Measurements from ENCODE around the gene SEMA3A. TPM values are rescaled to one million over a fixed set of nuclear protein-coding genes. Genes with fewer than 3 reads are reported as not detected.
"Not testable (repeated sequence)": the region's sequence is repeated elsewhere in the genome, so short reads cannot be mapped to it uniquely, and the experiment has no call there.

SEMA3A gene
- total RNA-seq: under 1 TPM; 0.25 to 0.56 TPM
- under 1 TPM; 0.13 to 0.15 TPM for polyA plus RNA-seq

- H3K27ac ChIP-seq (ENCODE audit: low read depth in 1 of 2, low read length in 2 of 2): no peak within 1 kb of the TSS
- H3K9me3 ChIP-seq (ENCODE audit: control insufficient read depth in 4 of 4, low read length in 3 of 4): no peaks in the 10 kb centered on the region
- peak within 1 kb of the TSS in 1 of 3 donors; percentile 22 for H3K4me3 ChIP-seq (ENCODE audit: low read depth in 1 of 3, low read length in 3 of 3)
- WGBS: 1% methylated on average over 15 of the region's 15 CpGs
- peaks cover 0 to 2% (median 0%) of the 10 kb centered on the region in 4 donors for H3K4me1 ChIP-seq (ENCODE audit: control insufficient read depth in 4 of 4, insufficient read depth in 4 of 4, low read length in 3 of 4)
- no peak for DNase-seq (ENCODE audit: low spot score)
- H3K36me3 ChIP-seq (ENCODE audit: control insufficient read depth in 4 of 4, insufficient read depth in 3 of 4, low read depth in 1 of 4, low read length in 3 of 4): no peaks in the 10 kb centered on the region
- H3K9ac ChIP-seq (ENCODE audit: low read depth in 1 of 2, low read length in 2 of 2): no peak within 1 kb of the TSS
- H3K27me3 ChIP-seq (ENCODE audit: control insufficient read depth in 4 of 4, insufficient read depth in 4 of 4, low read length in 3 of 4): peaks cover 0 to 4% (median 0%) of the 10 kb centered on the region in 4 donors
- TF ChIP-seq, protein P1, sequence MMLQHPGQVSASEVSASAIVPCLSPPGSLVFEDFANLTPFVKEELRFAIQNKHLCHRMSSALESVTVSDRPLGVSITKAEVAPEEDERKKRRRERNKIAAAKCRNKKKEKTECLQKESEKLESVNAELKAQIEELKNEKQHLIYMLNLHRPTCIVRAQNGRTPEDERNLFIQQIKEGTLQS (IDR thresholded peaks at IDR 0.05): no peak
- TF ChIP-seq, protein P2, sequence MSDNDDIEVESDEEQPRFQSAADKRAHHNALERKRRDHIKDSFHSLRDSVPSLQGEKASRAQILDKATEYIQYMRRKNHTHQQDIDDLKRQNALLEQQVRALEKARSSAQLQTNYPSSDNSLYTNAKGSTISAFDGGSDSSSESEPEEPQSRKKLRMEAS (IDR thresholded peaks at IDR 0.05): no peak
- peak in 1 of 2 donors; percentile 8 for TF ChIP-seq RAD21 (IDR thresholded peaks at IDR 0.05)
- TF ChIP-seq FOXA2 (IDR thresholded peaks at IDR 0.05): no peak
These were observed at the start of gene SEMA3A for GRCh38 chr7:84194484-84195271. Gene SEMA3A, minus strand, starts transcription at chr7:84194789. Its CDS starts 203 bp downstream, at chr7:84194586.

- H3K4me1 ChIP-seq (ENCODE audit: control insufficient read depth in 4 of 4, insufficient read depth in 4 of 4, low read length in 3 of 4); H3K27me3 ChIP-seq (ENCODE audit: control insufficient read depth in 4 of 4, insufficient read depth in 4 of 4, low read length in 3 of 4); H3K4me3 ChIP-seq (ENCODE audit: low read depth in 1 of 3, low read length in 3 of 3); H3K36me3 ChIP-seq (ENCODE audit: control insufficient read depth in 4 of 4, insufficient read depth in 3 of 4, low read depth in 1 of 4, low read length in 3 of 4); H3K27ac ChIP-seq (ENCODE audit: low read depth in 1 of 2, low read length in 2 of 2); H3K9me3 ChIP-seq (ENCODE audit: control insufficient read depth in 4 of 4, low read length in 3 of 4); H3K9ac ChIP-seq (ENCODE audit: low read depth in 1 of 2, low read length in 2 of 2); DNase-seq (ENCODE audit: low spot score): not testable (repeated sequence)
- 80% methylated on average over 6 of the region's 6 CpGs for WGBS
These were observed 48.4 kb upstream of the SEMA3A start for GRCh38 chr7:84243037-84243436.

- no peak overlapping the region for H3K9ac ChIP-seq (ENCODE audit: low read depth in 1 of 2, low read length in 2 of 2)
- no peak overlapping the region for H3K27ac ChIP-seq (ENCODE audit: low read depth in 1 of 2, low read length in 2 of 2)
- H3K36me3 ChIP-seq (ENCODE audit: control insufficient read depth in 4 of 4, insufficient read depth in 3 of 4, low read depth in 1 of 4, low read length in 3 of 4): no peaks in the 10 kb centered on the region
- no peaks in the 10 kb centered on the region for H3K4me1 ChIP-seq (ENCODE audit: control insufficient read depth in 4 of 4, insufficient read depth in 4 of 4, low read length in 3 of 4)
- H3K4me3 ChIP-seq (ENCODE audit: low read depth in 1 of 3, low read length in 3 of 3): no peak overlapping the region
- TF ChIP-seq NR2F2 (IDR thresholded peaks at IDR 0.05) (no peak), RAD21 (IDR thresholded peaks at IDR 0.05) (no peak), FOXA1 (IDR thresholded peaks at IDR 0.05) (no peak), RXRA (IDR thresholded peaks at IDR 0.05) (no peak), HNF4G (IDR thresholded peaks at IDR 0.05) (no peak), YY1 (IDR thresholded peaks at IDR 0.05) (no peak), SP1 (IDR thresholded peaks at IDR 0.05) (no peak), JUND (IDR thresholded peaks at IDR 0.05) (no peak), FOXA2 (IDR thresholded peaks at IDR 0.05) (no peak), HNF4A (conservative IDR thresholded peaks at IDR 0.05) (no peak), REST (IDR thresholded peaks at IDR 0.05) (no peak), ZBTB33 (IDR thresholded peaks at IDR 0.05) (no peak), GABPA (IDR thresholded peaks at IDR 0.05 in 1 of 2, conservative IDR thresholded peaks at IDR 0.05 in 1 of 2) (no peak), EGR1 (IDR thresholded peaks at IDR 0.05; ENCODE audit: low read depth in 2 of 2) (no peak), TAF1 (conservative IDR thresholded peaks at IDR 0.05) (no peak)
- TF ChIP-seq, protein P2 (IDR thresholded peaks at IDR 0.05): no peak
- TF ChIP-seq, protein P3, sequence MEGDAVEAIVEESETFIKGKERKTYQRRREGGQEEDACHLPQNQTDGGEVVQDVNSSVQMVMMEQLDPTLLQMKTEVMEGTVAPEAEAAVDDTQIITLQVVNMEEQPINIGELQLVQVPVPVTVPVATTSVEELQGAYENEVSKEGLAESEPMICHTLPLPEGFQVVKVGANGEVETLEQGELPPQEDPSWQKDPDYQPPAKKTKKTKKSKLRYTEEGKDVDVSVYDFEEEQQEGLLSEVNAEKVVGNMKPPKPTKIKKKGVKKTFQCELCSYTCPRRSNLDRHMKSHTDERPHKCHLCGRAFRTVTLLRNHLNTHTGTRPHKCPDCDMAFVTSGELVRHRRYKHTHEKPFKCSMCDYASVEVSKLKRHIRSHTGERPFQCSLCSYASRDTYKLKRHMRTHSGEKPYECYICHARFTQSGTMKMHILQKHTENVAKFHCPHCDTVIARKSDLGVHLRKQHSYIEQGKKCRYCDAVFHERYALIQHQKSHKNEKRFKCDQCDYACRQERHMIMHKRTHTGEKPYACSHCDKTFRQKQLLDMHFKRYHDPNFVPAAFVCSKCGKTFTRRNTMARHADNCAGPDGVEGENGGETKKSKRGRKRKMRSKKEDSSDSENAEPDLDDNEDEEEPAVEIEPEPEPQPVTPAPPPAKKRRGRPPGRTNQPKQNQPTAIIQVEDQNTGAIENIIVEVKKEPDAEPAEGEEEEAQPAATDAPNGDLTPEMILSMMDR (IDR thresholded peaks at IDR 0.05; ENCODE audit: low read depth, low read length, missing input control): no peak
- TF ChIP-seq, protein P1 (IDR thresholded peaks at IDR 0.05): no peak
- WGBS: 88% methylated on average over 6 of the region's 6 CpGs
- H3K27me3 ChIP-seq (ENCODE audit: control insufficient read depth in 4 of 4, insufficient read depth in 4 of 4, low read length in 3 of 4): no peaks in the 10 kb centered on the region
- no peak for DNase-seq (ENCODE audit: low spot score)
- H3K9me3 ChIP-seq (ENCODE audit: control insufficient read depth in 4 of 4, low read length in 3 of 4): no peaks in the 10 kb centered on the region
These were observed 44.0 kb upstream of the SEMA3A start for GRCh38 chr7:84238596-84238995.

Data from liver (tissue), 9 donors.